Measurements from ENCODE around the gene OR8D2. TPM values are rescaled to one million over a fixed set of nuclear protein-coding genes. Genes with fewer than 3 reads are reported as not detected.

The OR8D2 gene
- total and polyA plus RNA-seq, 2 of the 13 experiments (the other 11 are each of a cell fraction or from before 2014, with no cell fraction given), result not detected

DNA sequence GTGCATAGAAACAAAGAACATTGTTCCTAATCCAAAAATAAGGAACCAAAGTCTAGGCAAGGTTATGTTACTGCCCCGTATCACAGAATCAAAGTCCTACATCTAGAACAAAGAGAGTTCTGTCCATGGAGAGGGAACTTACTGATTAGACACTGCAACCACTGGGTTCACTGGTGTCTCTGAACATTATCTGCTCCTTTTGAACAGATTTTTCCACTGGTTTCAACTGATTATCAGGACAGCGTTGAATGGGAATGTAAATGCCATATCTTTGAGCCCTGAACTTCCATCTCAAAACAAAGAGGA lies 20.1 kb upstream of the OR8D2 start:
- ATAC-seq, result peak; percentile 97
- no TSS peak for BruUV-seq (replicated peaks)
- in situ Hi-C loops (cut with HindIII; ENCODE audit: extremely low pct_ligation_motif_present, low pct_unique_long_range_greater_than_20kb) (no loop called here), intact Hi-C loops (cut with micrococcal nuclease; ENCODE audit: unreplicated experiment) (no loop called here)
- Histone ChIP-seq H3K36me3 (replicated peaks in 1 of 2; ENCODE audit: control insufficient read depth in 1 of 2, insufficient read depth in 2 of 2, low read length in 2 of 2) (no peaks in the 10 kb centered on the region), H3K4me3 (replicated peaks in 1 of 3; ENCODE audit: insufficient read depth in 1 of 3, low read depth in 2 of 3, low read length in 3 of 3) (no peak overlapping the region), H4K20me1 (ENCODE audit: insufficient read depth, low read length) (no peaks in the 10 kb centered on the region), H3K4me1 (ENCODE audit: insufficient read depth, low read length) (peaks cover 23% of the 10 kb centered on the region), H3K27me3 (ENCODE audit: control insufficient read depth in 1 of 2, insufficient read depth in 2 of 2, low read length in 2 of 2) (no peaks in the 10 kb centered on the region), H3K9me3 (ENCODE audit: low read length) (no peaks in the 10 kb centered on the region), H2AFZ (ENCODE audit: low read length) (no peak overlapping the region), H3K27ac (ENCODE audit: extremely low read length, insufficient read depth, low read length) (no peak overlapping the region), H3K9ac (ENCODE audit: insufficient read depth, low read depth, low read length) (no peak overlapping the region), H3K4me2 (ENCODE audit: low read depth, low read length) (no peak overlapping the region), H3K79me2 (ENCODE audit: insufficient read depth, low read length) (no peaks in the 10 kb centered on the region)
- 0% methylated on average over 2 of the region's 2 CpGs for WGBS (ENCODE audit: low lambda C conversion rate)
- ChIA-PET POLR2A (no interaction called here), CTCF (ENCODE audit: low intra/inter-chr PET ratio, low total read pairs) (no interaction called here)
- DNase-seq (ENCODE audit: low spot score), result peak; percentile 64
- peak; percentile 76 for FAIRE-seq
- TF ChIP-seq ZNF773 (CRISPR knock-in tag; IDR thresholded peaks at IDR 0.05; ENCODE audit: borderline replicate concordance) (no peak), EHMT2 (IDR thresholded peaks at IDR 0.05; ENCODE audit: borderline replicate concordance, low read depth, low read length) (peak; percentile 30; the same call in 1 of the 2 replicates), KMT2A (CRISPR knock-in tag; IDR thresholded peaks at IDR 0.05) (no peak), ZNF510 (CRISPR knock-in tag; IDR thresholded peaks at IDR 0.05; ENCODE audit: low read depth) (no peak), ZFP36L2 (CRISPR knock-in tag; IDR thresholded peaks at IDR 0.05) (no peak), TSC22D2 (CRISPR knock-in tag; IDR thresholded peaks at IDR 0.05; ENCODE audit: borderline replicate concordance) (no peak), BCL6 (CRISPR knock-in tag; IDR thresholded peaks at IDR 0.05) (no peak), ZNF225 (CRISPR knock-in tag; IDR thresholded peaks at IDR 0.05) (no peak), ZNF224 (CRISPR knock-in tag; IDR thresholded peaks at IDR 0.05) (no peak), SOX6 (IDR thresholded peaks at IDR 0.05) (no peak), SOX6 (CRISPR knock-in tag; IDR thresholded peaks at IDR 0.05) (peak; percentile 79), ZNF331 (CRISPR knock-in tag; IDR thresholded peaks at IDR 0.05) (no peak), NCOR1 (IDR thresholded peaks at IDR 0.05; ENCODE audit: borderline replicate concordance, low read length) (peak; percentile 40; the same call in 1 of the 2 replicates), NR2F1 (CRISPR knock-in tag; IDR thresholded peaks at IDR 0.05) (no peak), HNF4A (CRISPR knock-in tag; IDR thresholded peaks at IDR 0.05) (peak; percentile 66), XRCC5 (optimal IDR thresholded peaks at IDR 0.05; ENCODE audit: low read length) (no peak), CBX1 (IDR thresholded peaks at IDR 0.05; ENCODE audit: low read depth) (no peak), ZNF616 (CRISPR knock-in tag; IDR thresholded peaks at IDR 0.05; ENCODE audit: low read depth) (no peak), HMG20A (CRISPR knock-in tag; IDR thresholded peaks at IDR 0.05; ENCODE audit: borderline replicate concordance) (no peak)
- TF ChIP-seq, protein P1, sequence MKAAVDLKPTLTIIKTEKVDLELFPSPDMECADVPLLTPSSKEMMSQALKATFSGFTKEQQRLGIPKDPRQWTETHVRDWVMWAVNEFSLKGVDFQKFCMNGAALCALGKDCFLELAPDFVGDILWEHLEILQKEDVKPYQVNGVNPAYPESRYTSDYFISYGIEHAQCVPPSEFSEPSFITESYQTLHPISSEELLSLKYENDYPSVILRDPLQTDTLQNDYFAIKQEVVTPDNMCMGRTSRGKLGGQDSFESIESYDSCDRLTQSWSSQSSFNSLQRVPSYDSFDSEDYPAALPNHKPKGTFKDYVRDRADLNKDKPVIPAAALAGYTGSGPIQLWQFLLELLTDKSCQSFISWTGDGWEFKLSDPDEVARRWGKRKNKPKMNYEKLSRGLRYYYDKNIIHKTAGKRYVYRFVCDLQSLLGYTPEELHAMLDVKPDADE (CRISPR knock-in tag; IDR thresholded peaks at IDR 0.05), result no peak
- TF ChIP-seq, protein P2, sequence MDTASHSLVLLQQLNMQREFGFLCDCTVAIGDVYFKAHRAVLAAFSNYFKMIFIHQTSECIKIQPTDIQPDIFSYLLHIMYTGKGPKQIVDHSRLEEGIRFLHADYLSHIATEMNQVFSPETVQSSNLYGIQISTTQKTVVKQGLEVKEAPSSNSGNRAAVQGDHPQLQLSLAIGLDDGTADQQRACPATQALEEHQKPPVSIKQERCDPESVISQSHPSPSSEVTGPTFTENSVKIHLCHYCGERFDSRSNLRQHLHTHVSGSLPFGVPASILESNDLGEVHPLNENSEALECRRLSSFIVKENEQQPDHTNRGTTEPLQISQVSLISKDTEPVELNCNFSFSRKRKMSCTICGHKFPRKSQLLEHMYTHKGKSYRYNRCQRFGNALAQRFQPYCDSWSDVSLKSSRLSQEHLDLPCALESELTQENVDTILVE (CRISPR knock-in tag; IDR thresholded peaks at IDR 0.05), result no peak
- TF ChIP-seq, protein P3, sequence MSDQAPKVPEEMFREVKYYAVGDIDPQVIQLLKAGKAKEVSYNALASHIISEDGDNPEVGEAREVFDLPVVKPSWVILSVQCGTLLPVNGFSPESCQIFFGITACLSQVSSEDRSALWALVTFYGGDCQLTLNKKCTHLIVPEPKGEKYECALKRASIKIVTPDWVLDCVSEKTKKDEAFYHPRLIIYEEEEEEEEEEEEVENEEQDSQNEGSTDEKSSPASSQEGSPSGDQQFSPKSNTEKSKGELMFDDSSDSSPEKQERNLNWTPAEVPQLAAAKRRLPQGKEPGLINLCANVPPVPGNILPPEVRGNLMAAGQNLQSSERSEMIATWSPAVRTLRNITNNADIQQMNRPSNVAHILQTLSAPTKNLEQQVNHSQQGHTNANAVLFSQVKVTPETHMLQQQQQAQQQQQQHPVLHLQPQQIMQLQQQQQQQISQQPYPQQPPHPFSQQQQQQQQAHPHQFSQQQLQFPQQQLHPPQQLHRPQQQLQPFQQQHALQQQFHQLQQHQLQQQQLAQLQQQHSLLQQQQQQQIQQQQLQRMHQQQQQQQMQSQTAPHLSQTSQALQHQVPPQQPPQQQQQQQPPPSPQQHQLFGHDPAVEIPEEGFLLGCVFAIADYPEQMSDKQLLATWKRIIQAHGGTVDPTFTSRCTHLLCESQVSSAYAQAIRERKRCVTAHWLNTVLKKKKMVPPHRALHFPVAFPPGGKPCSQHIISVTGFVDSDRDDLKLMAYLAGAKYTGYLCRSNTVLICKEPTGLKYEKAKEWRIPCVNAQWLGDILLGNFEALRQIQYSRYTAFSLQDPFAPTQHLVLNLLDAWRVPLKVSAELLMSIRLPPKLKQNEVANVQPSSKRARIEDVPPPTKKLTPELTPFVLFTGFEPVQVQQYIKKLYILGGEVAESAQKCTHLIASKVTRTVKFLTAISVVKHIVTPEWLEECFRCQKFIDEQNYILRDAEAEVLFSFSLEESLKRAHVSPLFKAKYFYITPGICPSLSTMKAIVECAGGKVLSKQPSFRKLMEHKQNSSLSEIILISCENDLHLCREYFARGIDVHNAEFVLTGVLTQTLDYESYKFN (CRISPR knock-in tag; conservative IDR thresholded peaks at IDR 0.05), result peak; percentile 43
